Endodermal cell (in vitro differentiated cells): ENCODE data around the gene ROS1. TPM values are rescaled to one million over a fixed set of nuclear protein-coding genes. Genes with fewer than 3 reads are reported as not detected.

Source experiments
- DNase-seq: peaks from one replicate; pipeline ENCODE4 v3.0.0-alpha.2; 2017
- H3K27ac ChIP-seq: 2 replicates; pipeline ENCODE4 v1.5.1; 2013; ENCODE audit warnings: mild to moderate bottlenecking, low read depth, low read length, moderate library complexity
- H3K27me3 ChIP-seq: 2 replicates; pipeline ENCODE4 v1.6.1; 2013; ENCODE audit warnings: mild to moderate bottlenecking, low read length, moderate library complexity; ENCODE audit not compliant: insufficient read depth, control insufficient read depth, poor library complexity, severe bottlenecking
- H3K36me3 ChIP-seq: 2 replicates; pipeline ENCODE4 v1.7.0; 2013; ENCODE audit warnings: mild to moderate bottlenecking, low read length, moderate library complexity; ENCODE audit not compliant: control insufficient read depth, insufficient read depth
- H3K4me1 ChIP-seq: one replicate; pipeline ENCODE4 v1.7.0; 2013; ENCODE audit warnings: low read length; ENCODE audit not compliant: control insufficient read depth, insufficient read depth
- H3K4me3 ChIP-seq: 2 replicates; pipeline ENCODE4 v1.5.1; 2013; ENCODE audit warnings: mild to moderate bottlenecking, low read length, moderate library complexity
- H3K9ac ChIP-seq: 2 replicates; pipeline ENCODE4 v1.6.1; 2013; ENCODE audit warnings: mild to moderate bottlenecking, low read length, moderate library complexity; ENCODE audit not compliant: poor library complexity, severe bottlenecking; ENCODE audit errors: extremely low read depth
- H3K9me3 ChIP-seq: 2 replicates; pipeline ENCODE4 v1.6.1; 2013; ENCODE audit warnings: mild to moderate bottlenecking, low read length, moderate library complexity; ENCODE audit not compliant: control insufficient read depth
- H3K27ac Mint-ChIP-seq: 2 replicates; pipeline ENCODE4 v1.8.0; 2020; ENCODE audit warnings: mixed read lengths
- H3K27me3 Mint-ChIP-seq: 2 replicates; pipeline ENCODE4 v1.8.0; 2021; ENCODE audit warnings: mild to moderate bottlenecking, mixed read lengths; ENCODE audit not compliant: insufficient read depth
- H3K36me3 Mint-ChIP-seq: 2 replicates; pipeline ENCODE4 v1.8.0; 2020; ENCODE audit warnings: low read depth, mixed read lengths
- H3K4me1 Mint-ChIP-seq: 2 replicates; pipeline ENCODE4 v1.8.0; 2020; ENCODE audit warnings: mixed read lengths
- H3K4me3 Mint-ChIP-seq: 2 replicates; pipeline ENCODE4 v1.8.0; 2020; ENCODE audit warnings: mild to moderate bottlenecking, moderate library complexity, mixed read lengths
- H3K9me3 Mint-ChIP-seq: 2 replicates; pipeline ENCODE4 v1.8.0; 2020; ENCODE audit warnings: mild to moderate bottlenecking, mixed read lengths
- WGBS, 2 experiments: methylation state at CpG; one replicate each; pipeline versions ENCODE4 v1.1.5 to v1.1.7; 2013; ENCODE audit warnings: missing lambda C conversion rate in 2 of 2, mixed read lengths in 1 of 2; ENCODE audit not compliant: insufficient coverage in 1 of 2, insufficient read length in 1 of 2; 5-methylcytosine and 5-hydroxymethylcytosine counted together
- total RNA-seq, 2 donors: library from RNA; stranded (reverse); fragmentation: NEBNext Ultra II Directional in 1 of 2; extraction: Animal tissue kit (Norgen Biotek cat#: 25700) in 1 of 2; gene quantifications; 2 replicates in 1 of 2; 3 replicates in 1 of 2; pipeline ENCODE4 v1.2.1, GENCODE V29; 2021
- TF ChIP-seq, protein P1 (sequence below): fragments of 200-600 bp; sonication (generic); conservative IDR thresholded peaks from 2 replicates; pipeline ENCODE4 v1.5.0; 2021; ENCODE audit warnings: antibody characterized with exemption, mild to moderate bottlenecking

The ROS1 gene
- total RNA-seq, 2 donors from 2014 or later = not detected

DNA sequence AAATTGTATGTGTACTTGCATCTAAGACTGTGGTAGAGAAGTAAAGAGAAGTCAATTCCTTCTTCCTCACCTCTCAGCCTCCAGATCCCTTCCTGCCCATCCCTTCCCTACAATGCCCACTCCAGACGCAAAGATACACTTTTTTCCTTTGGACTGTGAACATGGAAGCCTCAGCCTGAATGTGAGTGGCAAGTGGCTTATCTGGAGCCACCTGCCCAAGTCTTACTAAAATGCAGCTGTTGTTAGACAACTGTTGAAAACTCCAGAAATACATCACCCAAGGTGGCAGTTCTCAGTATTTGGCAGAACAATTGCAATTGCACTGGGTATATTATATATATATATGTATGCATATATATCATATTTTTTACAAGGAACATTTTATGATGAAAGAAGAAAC, 152.9 kb downstream of the ROS1 start:
- H3K4me3 Mint-ChIP-seq = no peak overlapping the region
- WGBS, 2 experiments = 84% methylated on average over 1 of the region's 1 CpG; no CpG with 5 or more reads in 1 of the 2 experiments
- no peak overlapping the region for H3K9ac ChIP-seq
- H3K36me3 Mint-ChIP-seq = no peaks in the 10 kb centered on the region
- no peak overlapping the region for H3K27ac Mint-ChIP-seq
- H3K4me1 Mint-ChIP-seq = peaks cover 5% of the 10 kb centered on the region
- H3K27me3 Mint-ChIP-seq = peaks cover 81% of the 10 kb centered on the region
- H3K27me3 ChIP-seq = peaks cover 92% of the 10 kb centered on the region
- TF ChIP-seq, protein P1, sequence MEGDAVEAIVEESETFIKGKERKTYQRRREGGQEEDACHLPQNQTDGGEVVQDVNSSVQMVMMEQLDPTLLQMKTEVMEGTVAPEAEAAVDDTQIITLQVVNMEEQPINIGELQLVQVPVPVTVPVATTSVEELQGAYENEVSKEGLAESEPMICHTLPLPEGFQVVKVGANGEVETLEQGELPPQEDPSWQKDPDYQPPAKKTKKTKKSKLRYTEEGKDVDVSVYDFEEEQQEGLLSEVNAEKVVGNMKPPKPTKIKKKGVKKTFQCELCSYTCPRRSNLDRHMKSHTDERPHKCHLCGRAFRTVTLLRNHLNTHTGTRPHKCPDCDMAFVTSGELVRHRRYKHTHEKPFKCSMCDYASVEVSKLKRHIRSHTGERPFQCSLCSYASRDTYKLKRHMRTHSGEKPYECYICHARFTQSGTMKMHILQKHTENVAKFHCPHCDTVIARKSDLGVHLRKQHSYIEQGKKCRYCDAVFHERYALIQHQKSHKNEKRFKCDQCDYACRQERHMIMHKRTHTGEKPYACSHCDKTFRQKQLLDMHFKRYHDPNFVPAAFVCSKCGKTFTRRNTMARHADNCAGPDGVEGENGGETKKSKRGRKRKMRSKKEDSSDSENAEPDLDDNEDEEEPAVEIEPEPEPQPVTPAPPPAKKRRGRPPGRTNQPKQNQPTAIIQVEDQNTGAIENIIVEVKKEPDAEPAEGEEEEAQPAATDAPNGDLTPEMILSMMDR = no peak
- H3K36me3 ChIP-seq = no peaks in the 10 kb centered on the region
- no peak overlapping the region for H3K27ac ChIP-seq
- no peaks in the 10 kb centered on the region for H3K4me1 ChIP-seq
- no peak for DNase-seq
- H3K9me3 ChIP-seq = no peaks in the 10 kb centered on the region
- H3K9me3 Mint-ChIP-seq = no peaks in the 10 kb centered on the region
- H3K4me3 ChIP-seq = no peak overlapping the region

GRCh38 chr6:117272032-117272866, 153.5 kb downstream of the ROS1 start:
- Histone ChIP-seq H3K27me3 (peaks cover 99% of the 10 kb centered on the region), H3K36me3 (no peaks in the 10 kb centered on the region), H3K27ac (no peak overlapping the region), H3K4me3 (no peak overlapping the region), H3K9ac (no peak overlapping the region), H3K9me3 (no peaks in the 10 kb centered on the region), H3K4me1 (no peaks in the 10 kb centered on the region)
- H3K4me3 Mint-ChIP-seq = no peak overlapping the region
- TF ChIP-seq, protein P1 = no peak
- no peaks in the 10 kb centered on the region for H3K36me3 Mint-ChIP-seq
- WGBS, 2 experiments = 32 to 79% methylated on average over 3 to 8 of the region's 8 CpGs
- no peaks in the 10 kb centered on the region for H3K9me3 Mint-ChIP-seq
- H3K4me1 Mint-ChIP-seq = peaks cover 5% of the 10 kb centered on the region
- H3K27ac Mint-ChIP-seq = no peak overlapping the region
- no peak for DNase-seq
- peaks cover 87% of the 10 kb centered on the region for H3K27me3 Mint-ChIP-seq

DNA sequence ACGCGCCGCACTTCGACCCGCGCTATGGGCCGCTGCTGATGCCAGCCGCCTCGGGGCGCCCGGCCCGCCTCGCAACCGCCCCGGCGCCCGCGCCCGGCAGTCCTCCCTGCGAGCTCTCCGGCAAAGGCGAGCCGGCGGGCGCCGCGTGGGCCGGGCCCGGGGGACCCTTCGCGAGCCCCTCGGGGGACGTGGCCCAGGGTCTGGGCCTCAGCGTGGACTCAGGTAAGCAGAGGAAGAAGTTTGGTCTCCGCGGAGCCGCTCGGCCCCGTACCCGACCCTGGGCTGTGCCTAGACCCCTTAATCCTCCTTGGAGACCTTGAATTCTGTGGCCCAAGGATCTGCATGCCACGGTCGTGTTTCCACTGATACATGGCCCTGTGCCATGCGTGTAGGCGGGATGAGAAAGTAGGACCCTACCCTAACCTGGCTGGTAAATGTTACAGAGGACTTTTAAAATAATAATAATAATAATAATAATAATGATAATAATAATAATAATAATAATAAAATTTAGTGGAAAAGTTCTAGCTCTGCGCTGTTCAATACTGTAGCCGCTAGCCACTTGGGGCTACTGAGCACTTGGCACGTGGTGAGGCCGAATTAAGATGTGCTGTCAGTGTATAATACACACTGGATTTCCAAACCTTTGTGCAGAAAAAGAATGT, 154.8 kb downstream of the ROS1 start:
- Histone ChIP-seq H3K9ac (no peak overlapping the region), H3K9me3 (no peaks in the 10 kb centered on the region), H3K27me3 (peaks cover 100% of the 10 kb centered on the region), H3K36me3 (no peaks in the 10 kb centered on the region), H3K4me3 (no peak overlapping the region), H3K4me1 (no peaks in the 10 kb centered on the region), H3K27ac (no peak overlapping the region)
- Mint-ChIP-seq H3K9me3 (no peaks in the 10 kb centered on the region), H3K4me3 (peak overlapping the region; percentile 54), H3K27ac (no peak overlapping the region), H3K36me3 (no peaks in the 10 kb centered on the region), H3K4me1 (peaks cover 10% of the 10 kb centered on the region), H3K27me3 (peaks cover 97% of the 10 kb centered on the region)
- DNase-seq = no peak
- TF ChIP-seq, protein P1 = peak; percentile 9
- WGBS, 2 experiments = 5 to 8% methylated on average over 18 to 48 of the region's 48 CpGs
